K562 (cell line): Measurements from ENCODE around the gene ZNF181. TPM values are rescaled to one million over a fixed set of nuclear protein-coding genes. Genes with fewer than 3 reads are reported as not detected.

Experiments
- ATAC-seq: fragments of 200-7000 bp; cut with Tn5 transposase; 3 replicates; pipeline ENCODE4 v1.9.1; 2020; ENCODE audit warnings: moderate library complexity
- BruUV-seq: library from RNA; stranded (reverse); fragments of 400-500 nt; replicated peaks from 2 replicates; lab custom pipeline; 2021; lab: Mats Ljungman, UMichigan
- CTCF ChIA-PET: fragments of 300-600 bp; formaldehyde crosslinking; extraction: SDS; loops from one replicate; lab custom pipeline; 2021; ENCODE audit warnings: low intra/inter-chr PET ratio; lab: Yijun Ruan, JAX
- POLR2A ChIA-PET: fragments of 300-600, 350-650 bp; sonication (Branson Sonifier 250); formaldehyde crosslinking; extraction: SDS; loops from one replicate; lab custom pipeline; 2021; ENCODE audit warnings: antibody characterized with exemption, inconsistent platforms; lab: Yijun Ruan, JAX
- DNase-seq, 4 experiments: peaks; one replicate each; pipeline versions ENCODE4 v3.0.0 to v3.0.0-alpha.2; 2011 to 2018; ENCODE audit warnings: low spot score in 3 of 4, mixed read lengths in 3 of 4; ENCODE audit errors: extremely low read depth in 1 of 4
- FAIRE-seq: peaks from 2 replicates; lab custom pipeline; 2011; peaks lifted over from hg19 to GRCh38; lab: Jason Lieb, UNC
- H2AFZ ChIP-seq: 2 replicates; pipeline ENCODE4 v1.6.0; 2011; ENCODE audit warnings: low read depth, low read length, control low read depth, inconsistent platforms
- H3K27ac ChIP-seq: fragments of 200-600 bp; 3 replicates; pipeline ENCODE4 v1.8.0; 2011; ENCODE audit warnings: low read depth, mild to moderate bottlenecking, control low read depth, inconsistent platforms, low read length, moderate library complexity, mixed read lengths; ENCODE audit errors: extremely low read depth
- H3K27me3 ChIP-seq, 2 experiments: fragments of 300-600 bp in 1 of 2; 2 replicates in 1 of 2; 3 replicates in 1 of 2; pipeline versions ENCODE4 v1.6.0 to v1.8.0; 2011; ENCODE audit warnings: inconsistent platforms in 2 of 2, low read length in 2 of 2, mild to moderate bottlenecking in 1 of 2, mixed read lengths in 1 of 2, moderate library complexity in 1 of 2; ENCODE audit not compliant: control insufficient read depth in 2 of 2, insufficient read depth in 2 of 2
- H3K36me3 ChIP-seq: fragments of 300-600 bp; 3 replicates; pipeline ENCODE4 v1.8.0; 2011; ENCODE audit warnings: mild to moderate bottlenecking, low read length, inconsistent platforms; ENCODE audit not compliant: control insufficient read depth, insufficient read depth
- H3K4me1 ChIP-seq, 2 experiments: fragments of 200-600 bp in 1 of 2; replicated peaks in 1 of 2; 2 replicates in 1 of 2; 3 replicates in 1 of 2; pipeline versions ENCODE4 v1.5.1 to v1.8.0; 2011; ENCODE audit warnings: inconsistent platforms in 2 of 2, low read length in 2 of 2, mild to moderate bottlenecking in 1 of 2, mixed read lengths in 1 of 2, moderate library complexity in 1 of 2; ENCODE audit not compliant: control insufficient read depth in 2 of 2, insufficient read depth in 2 of 2
- H3K4me2 ChIP-seq: 2 replicates; pipeline ENCODE4 v1.6.1; 2011; ENCODE audit warnings: low read length, control low read depth, inconsistent platforms, mixed read lengths; ENCODE audit not compliant: insufficient read depth
- H3K4me3 ChIP-seq: fragments of 200-600 bp; sonication (generic), shearing (Covaris generic); 2 replicates; pipeline ENCODE4 v1.5.1; 2016; ENCODE audit warnings: control low read depth, inconsistent platforms
- H3K79me2 ChIP-seq: fragments of 200-600 bp; 3 replicates; pipeline ENCODE4 v1.8.0; 2011; ENCODE audit warnings: low read length, inconsistent platforms; ENCODE audit not compliant: control insufficient read depth, insufficient read depth
- H3K9ac ChIP-seq, 2 experiments: 2 replicates each; pipeline versions ENCODE4 v1.6.0 to v1.6.1; 2011; ENCODE audit warnings: low read depth in 2 of 2, low read length in 2 of 2, control low read depth in 1 of 2, inconsistent platforms in 1 of 2, mild to moderate bottlenecking in 1 of 2, mixed read lengths in 1 of 2; ENCODE audit not compliant: insufficient read depth in 1 of 2
- H3K9me1 ChIP-seq: one replicate; pipeline ENCODE4 v1.6.0; 2011; ENCODE audit warnings: inconsistent platforms, mild to moderate bottlenecking, low read length, moderate library complexity; ENCODE audit not compliant: control insufficient read depth, insufficient read depth
- H3K9me3 ChIP-seq: replicated peaks from 2 replicates; pipeline ENCODE4 v1.5.1; 2011; ENCODE audit warnings: low read depth, low read length, inconsistent platforms; ENCODE audit not compliant: control insufficient read depth, insufficient read depth
- H4K20me1 ChIP-seq: replicated peaks from 2 replicates; pipeline ENCODE4 v1.6.1; 2011; ENCODE audit warnings: low read length, inconsistent platforms, mixed read lengths; ENCODE audit not compliant: control insufficient read depth, insufficient read depth
- BRD4 ChIP-seq: fragments of 200-600 bp; sonication (generic); IDR thresholded peaks from 2 replicates; pipeline ENCODE4 v1.6.1; 2017; ENCODE audit warnings: inconsistent platforms
- CUX1 ChIP-seq: fragments of 200-800 bp; sonication (Bioruptor generic); IDR thresholded peaks from 2 replicates; pipeline ENCODE4 v1.6.1; 2016; ENCODE audit warnings: missing genetic modification characterization, missing compliant biosample characterization
- MED1 ChIP-seq: sonication (generic); formaldehyde crosslinking; IDR thresholded peaks from 2 replicates; pipeline ENCODE4 v1.8.1; 2023; ENCODE audit warnings: missing genetic modification reagents, borderline replicate concordance
- PHF20 ChIP-seq: fragments of 450-650 bp; IDR thresholded peaks from 2 replicates; pipeline ENCODE4 v1.6.1; 2018; ENCODE audit not compliant: partially characterized antibody
- PREB ChIP-seq: sonication (generic); formaldehyde crosslinking; IDR thresholded peaks from 2 replicates; pipeline ENCODE4 v1.8.1; 2023; ENCODE audit warnings: mild to moderate bottlenecking, missing genetic modification reagents
- PYGO2 ChIP-seq: fragments of 450-650 bp; IDR thresholded peaks from 2 replicates; pipeline ENCODE4 v1.6.1; 2016; ENCODE audit warnings: mild to moderate bottlenecking, missing genetic modification characterization, moderate library complexity, missing compliant biosample characterization
- SIRT6 ChIP-seq: IDR thresholded peaks from one replicate; pipeline ENCODE4 v1.6.1; 2012; ENCODE audit warnings: low read depth, mild to moderate bottlenecking, control low read depth, inconsistent platforms, low read length, moderate library complexity
- ZNF431 ChIP-seq: sonication (generic); formaldehyde crosslinking; IDR thresholded peaks from 2 replicates; pipeline ENCODE4 v1.8.0; 2022; ENCODE audit warnings: mild to moderate bottlenecking, missing genetic modification reagents
- ZNF586 ChIP-seq: fragments of 450-650 bp; formaldehyde crosslinking; conservative IDR thresholded peaks from 2 replicates; pipeline ENCODE4 v1.4.0; 2020; ENCODE audit warnings: mild to moderate bottlenecking, moderate library complexity
- ZNF589 ChIP-seq: fragments of 200-800 bp; sonication (Bioruptor generic); IDR thresholded peaks from 2 replicates; pipeline ENCODE4 v1.6.1; 2016; ENCODE audit warnings: low read depth, missing genetic modification characterization, missing compliant biosample characterization
- ZNF717 ChIP-seq: fragments of 250-450 bp; sonication (Bioruptor Pico); IDR thresholded peaks from 2 replicates; pipeline ENCODE4 v1.5.0; 2021
- ZNF75A ChIP-seq: fragments of 450-650 bp; formaldehyde crosslinking; IDR thresholded peaks from 2 replicates; pipeline ENCODE4 v1.4.0; 2020; ENCODE audit warnings: mild to moderate bottlenecking
- ZNF76 ChIP-seq: fragments of 250-450 bp; sonication (Bioruptor Pico); IDR thresholded peaks from 2 replicates; pipeline ENCODE4 v1.4.0; 2020; ENCODE audit warnings: mild to moderate bottlenecking, moderate library complexity, borderline replicate concordance
- WGBS: fragments of 100-300 bp; shearing (Covaris generic); methylation state at CpG from one replicate; pipeline ENCODE4 v1.1.6; 2016; ENCODE audit warnings: low coverage, mixed read lengths; ENCODE audit not compliant: insufficient coverage; ENCODE audit errors: missing lambda C conversion rate; 5-methylcytosine and 5-hydroxymethylcytosine counted together
- in situ Hi-C: fragments of 300-500 bp; cut with MboI; formaldehyde crosslinking; loops from 4 replicates; pipeline ENCODE4 v1.15.0; 2018; ENCODE audit warnings: inconsistent platforms, mixed read lengths
- intact Hi-C: fragments of 100-400 bp; cut with micrococcal nuclease; formaldehyde crosslinking; loops from 2 replicates; pipeline ENCODE4 v1.14.2; 2022
- polyA plus RNA-seq, 8 experiments: library from polyadenylated mRNA; depleted of rRNA in 4 of 8; stranded (reverse) in 5 of 8; unstranded in 3 of 8; fragments of >200 nt; fragmentation: Nextera tagmentation in 2 of 8; fragmentation: Illumina TruSeq in 1 of 8; extraction: Ambion mirVana in 2 of 8; extraction: Trizol in 1 of 8; gene quantifications; 2 replicates each; pipeline versions ENCODE4 v1.2.1 to v1.2.3, GENCODE V29; 2011 to 2014; ENCODE audit warnings: inconsistent platforms in 1 of 8, missing spikeins in 1 of 8
- total RNA-seq, 7 experiments: library from RNA; depleted of rRNA in 6 of 7; stranded (reverse); fragments of >200 nt in 6 of 7; fragmentation: Illumina TruSeq in 2 of 7; extraction: Trizol in 2 of 7; gene quantifications; 2 replicates each; pipeline versions ENCODE4 v1.2.1 to v1.2.3, GENCODE V29; 2011 to 2021; ENCODE audit warnings: low replicate concordance in 1 of 7

The ZNF181 gene
- total and polyA plus RNA-seq, 9 of the 15 experiments (the other 6 are each of a cell fraction or from before 2014, with no cell fraction given) = 4.3 to 20.3 (median 12.1) TPM

- no peaks in the 10 kb centered on the region; the same call in 1 of the 2 replicates for H3K9me3 ChIP-seq
- in situ Hi-C loops = loop anchor here (5.0 to 25.0 kb wide), 2 partner anchors 925 to 1270 kb away; no protein-coding TSS in a partner anchor
- POLR2A ChIA-PET = interaction anchor here (0.9 kb wide), 1 partner anchor 9 kb away, joined by 3 read pairs; no protein-coding TSS in a partner anchor
- CTCF ChIA-PET = interaction anchor here (0.9 kb wide), 1 partner anchor 70 kb away, joined by 3 read pairs; no protein-coding TSS in a partner anchor
- ATAC-seq (no peak), FAIRE-seq (no peak), DNase-seq (no peak)
- H3K27me3 ChIP-seq = 0 out of 5 replicates have a peak, but pooled peaks cover 0 to 4% of the 10 kb centered on the region in 2 experiments
- H2AFZ ChIP-seq = no peak overlapping the region
- H3K4me1 ChIP-seq = no peaks in the 10 kb centered on the region; a peak in 1 of 5 replicates
- 0% methylated on average over 2 of the region's 2 CpGs for whole genome bisulfite sequencing
- H3K79me2 ChIP-seq = no peaks in the 10 kb centered on the region
- H4K20me1 ChIP-seq = no peaks in the 10 kb centered on the region
- no peaks in the 10 kb centered on the region for H3K9me1 ChIP-seq
- no TSS peak for BruUV-seq
- no peak overlapping the region for H3K4me3 ChIP-seq
- H3K36me3 ChIP-seq = no peaks in the 10 kb centered on the region
- no peak overlapping the region for H3K4me2 ChIP-seq
- no peak overlapping the region for H3K9ac ChIP-seq
- intact Hi-C loops = no loop called here
- no peak overlapping the region for H3K27ac ChIP-seq
- TF ChIP-seq ZNF431 (CRISPR knock-in tag) = no peak
- TF ChIP-seq PHF20 = no peak
- TF ChIP-seq ZNF717 (CRISPR knock-in tag) = no peak
- TF ChIP-seq PYGO2 (tag) = no peak
- TF ChIP-seq ZNF586 (CRISPR knock-in tag) = no peak
- no peak for TF ChIP-seq SIRT6
- TF ChIP-seq MED1 (CRISPR knock-in tag) = no peak
- no peak for TF ChIP-seq PREB (CRISPR knock-in tag)
- TF ChIP-seq ZNF76 (CRISPR knock-in tag) = no peak
- no peak for TF ChIP-seq CUX1 (CRISPR knock-in tag)
- no peak for TF ChIP-seq ZNF75A (CRISPR knock-in tag)
- TF ChIP-seq ZNF589 (CRISPR knock-in tag) = no peak
- no peak for TF ChIP-seq BRD4
Measured at GRCh38 chr19:34707661-34708060, 26.4 kb upstream of the ZNF181 start.
